GM12878 (cell line): Measurements from ENCODE around the gene COQ3. TPM values are rescaled to one million over a fixed set of nuclear protein-coding genes. Genes with fewer than 3 reads are reported as not detected.
A peak's percentile ranks its signal among the peaks of the same experiment; 100 is the strongest.

Experiments used
- ATAC-seq: fragments of 200-7000 bp; cut with Tn5 transposase; 3 replicates; pipeline ENCODE4 v1.9.1; 2020; ENCODE audit warnings: mild to moderate bottlenecking, moderate library complexity
- BruUV-seq: library from RNA; stranded (reverse); fragments of 400-500 nt; replicated peaks from 2 replicates; lab custom pipeline; 2021; lab: Mats Ljungman, UMichigan
- CTCF ChIA-PET: fragments of 300-600 bp; sonication (Branson Sonifier 250); formaldehyde crosslinking; extraction: SDS; loops from one replicate; lab custom pipeline; 2021; ENCODE audit warnings: inconsistent platforms; lab: Yijun Ruan, JAX
- POLR2A ChIA-PET: fragments of 350-600 bp; formaldehyde crosslinking; extraction: SDS; loops from one replicate; lab custom pipeline; 2021; ENCODE audit warnings: inconsistent platforms; lab: Charles Lee
- RAD21 ChIA-PET: fragments of 300-600 bp; sonication (Branson Sonifier 250); formaldehyde crosslinking; loops from one replicate; lab custom pipeline; 2023; ENCODE audit warnings: antibody characterized with exemption; ENCODE audit not compliant: unreplicated experiment; lab: Charles Lee
- SMC1A ChIA-PET: fragments of 300-600 bp; sonication (Branson Sonifier 250); formaldehyde crosslinking; loops from one replicate; lab custom pipeline; 2023; ENCODE audit not compliant: unreplicated experiment, uncharacterized antibody; lab: Charles Lee
- DNase-seq: peaks from one replicate; pipeline ENCODE4 v3.0.0-alpha.2; 2011; ENCODE audit warnings: low read depth, low spot score
- FAIRE-seq: peaks from 3 replicates; lab custom pipeline; 2011; peaks lifted over from hg19 to GRCh38; lab: Jason Lieb, UNC
- H2AFZ ChIP-seq: 2 replicates; pipeline ENCODE4 v1.6.0; 2011; ENCODE audit warnings: low read depth, low read length, control low read depth; ENCODE audit not compliant: control insufficient read depth
- H3K27ac ChIP-seq: 2 replicates; pipeline ENCODE4 v1.5.1; 2011; ENCODE audit warnings: control low read depth; ENCODE audit not compliant: control insufficient read depth, insufficient read depth
- H3K27me3 ChIP-seq, 2 experiments: replicated peaks in 1 of 2; 2 replicates each; pipeline versions ENCODE4 v1.6.0 to v1.6.1; 2011; ENCODE audit warnings: low read length in 1 of 2; ENCODE audit not compliant: control insufficient read depth in 2 of 2, insufficient read depth in 2 of 2
- H3K36me3 ChIP-seq, 2 experiments: 2 replicates each; pipeline ENCODE4 v1.5.1; 2011; ENCODE audit warnings: low read length in 1 of 2; ENCODE audit not compliant: control insufficient read depth in 2 of 2, insufficient read depth in 2 of 2
- H3K4me1 ChIP-seq: 2 replicates; pipeline ENCODE4 v1.6.1; 2011; ENCODE audit warnings: mild to moderate bottlenecking, low read length, moderate library complexity, mixed read lengths; ENCODE audit not compliant: control insufficient read depth, insufficient read depth
- H3K4me2 ChIP-seq: 2 replicates; pipeline ENCODE4 v1.6.0; 2011; ENCODE audit warnings: control low read depth; ENCODE audit not compliant: control insufficient read depth, insufficient read depth
- H3K4me3 ChIP-seq: fragments of 200-600 bp; sonication (generic); 2 replicates; pipeline ENCODE4 v1.5.1; 2016
- H3K79me2 ChIP-seq: 2 replicates; pipeline ENCODE4 v1.6.0; 2011; ENCODE audit warnings: low read length; ENCODE audit not compliant: control insufficient read depth, insufficient read depth
- H3K9ac ChIP-seq: 2 replicates; pipeline ENCODE4 v1.8.0; 2011; ENCODE audit warnings: low read length, control low read depth, mixed read lengths; ENCODE audit not compliant: control insufficient read depth, insufficient read depth
- H3K9me3 ChIP-seq: replicated peaks from 3 replicates; pipeline ENCODE4 v1.5.1; 2011; ENCODE audit warnings: mild to moderate bottlenecking, low read length; ENCODE audit not compliant: control insufficient read depth, insufficient read depth
- H4K20me1 ChIP-seq: 2 replicates; pipeline ENCODE4 v1.6.0; 2011; ENCODE audit not compliant: control insufficient read depth, insufficient read depth
- KAT2A ChIP-seq: conservative IDR thresholded peaks from 2 replicates; pipeline ENCODE4 v1.6.1; 2011; ENCODE audit warnings: low read depth, low read length; ENCODE audit not compliant: control insufficient read depth
- PAX8 ChIP-seq: fragments of 450-650 bp; IDR thresholded peaks from 2 replicates; pipeline ENCODE4 v1.6.1; 2017; ENCODE audit warnings: mild to moderate bottlenecking, moderate library complexity
- STAT3 ChIP-seq: IDR thresholded peaks from 2 replicates; pipeline ENCODE4 v1.6.1; 2011; ENCODE audit warnings: low read depth, low read length, improper control_type of control experiment
- SUZ12 ChIP-seq: fragments of 200-600 bp; sonication (generic); IDR thresholded peaks from one replicate; pipeline ENCODE4 v1.6.1; 2018; ENCODE audit warnings: antibody characterized with exemption, mild to moderate bottlenecking; ENCODE audit not compliant: unreplicated experiment
- USF1 ChIP-seq: IDR thresholded peaks from 2 replicates; pipeline ENCODE4 v1.6.1; 2011; ENCODE audit warnings: borderline replicate concordance, low read depth, mild to moderate bottlenecking, moderate library complexity, mixed read lengths, low read length; ENCODE audit not compliant: insufficient read depth; ENCODE audit errors: extremely low read length
- ZBTB40 ChIP-seq: fragments of 450-650 bp; IDR thresholded peaks from 2 replicates; pipeline ENCODE4 v1.6.1; 2016; ENCODE audit warnings: mild to moderate bottlenecking, moderate library complexity, borderline replicate concordance
- WGBS: methylation state at CpG from one replicate; pipeline ENCODE4 v1.1.6; 2016; ENCODE audit warnings: low lambda C conversion rate; ENCODE audit not compliant: insufficient replicate concordance, insufficient coverage; ENCODE audit errors: missing lambda C conversion rate; 5-methylcytosine and 5-hydroxymethylcytosine counted together
- in situ Hi-C: fragments of 300-500 bp; cut with MboI; formaldehyde crosslinking; loops from 9 replicates; pipeline ENCODE4 v1.14.3; 2018; ENCODE audit warnings: mixed read lengths
- intact Hi-C: fragments of 100-400 bp; cut with micrococcal nuclease; formaldehyde crosslinking; loops from one replicate; pipeline ENCODE4 v1.14.2; 2022; ENCODE audit not compliant: unreplicated experiment
- polyA plus RNA-seq, 11 experiments: library from polyadenylated mRNA; depleted of rRNA in 4 of 11; unstranded in 6 of 11; stranded (reverse) in 5 of 11; fragments of >200 nt; fragmentation: Nextera tagmentation in 4 of 11; fragmentation: Illumina TruSeq in 1 of 11; extraction: Ambion mirVana in 4 of 11; extraction: Trizol in 1 of 11; gene quantifications; 1 replicate in 1 of 11; 2 replicates in 10 of 11; pipeline versions ENCODE4 v1.2.1 to v1.2.3, GENCODE V29; 2011 to 2016; ENCODE audit warnings: inconsistent platforms in 2 of 11, missing spikeins in 2 of 11, low read depth in 1 of 11
- total RNA-seq, 4 experiments: library from RNA; depleted of rRNA in 3 of 4; stranded (reverse); fragments of >200 nt in 3 of 4; fragmentation: Illumina TruSeq in 1 of 4; extraction: Trizol in 1 of 4; gene quantifications; 2 replicates each; pipeline versions ENCODE4 v1.2.1 to v1.2.3, GENCODE V29; 2013 to 2021
- TF ChIP-seq, protein P1 (sequence below), 3 experiments: IDR thresholded peaks in 2 of 3; conservative IDR thresholded peaks in 1 of 3; 2 replicates each; pipeline ENCODE4 v1.5.1; 2011; ENCODE audit warnings: low read depth in 3 of 3, low read length in 3 of 3, mild to moderate bottlenecking in 3 of 3, control low read depth in 2 of 3, moderate library complexity in 2 of 3, inconsistent platforms in 1 of 3, mixed read lengths in 1 of 3; ENCODE audit not compliant: control insufficient read depth in 2 of 3, insufficient read depth in 1 of 3; ENCODE audit errors: extremely low read depth in 1 of 3
- TF ChIP-seq, protein P2 (sequence below): IDR thresholded peaks from 2 replicates; pipeline ENCODE4 v1.6.1; 2011; ENCODE audit warnings: low read depth, low read length, improper control_type of control experiment, borderline replicate concordance

Gene COQ3
- total and polyA plus RNA-seq, 10 of the 15 experiments (the other 5 are each of a cell fraction or from before 2014, with no cell fraction given) = 9.3 to 50.6 (median 16.0) TPM

DNA sequence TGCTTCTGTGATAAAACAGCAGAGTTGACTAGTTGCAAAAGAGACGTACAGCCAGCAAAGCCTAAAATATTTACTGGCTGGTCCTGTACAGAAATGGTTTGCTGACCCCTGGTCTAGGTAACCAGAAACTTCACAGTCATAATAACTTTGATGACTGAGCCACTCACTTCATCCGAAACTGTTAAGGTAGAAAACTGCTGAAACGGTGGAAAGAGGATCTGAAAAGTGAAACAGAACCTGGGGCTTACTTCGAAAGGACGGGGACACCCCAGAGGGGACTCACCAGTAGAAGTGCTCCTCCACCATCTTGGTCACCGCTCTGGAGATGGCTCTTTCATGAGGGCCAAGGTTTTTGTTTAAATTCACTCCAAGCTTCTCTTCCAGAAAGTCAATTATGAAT lies 60.9 kb downstream of the COQ3 start (continued):
- TF ChIP-seq ZBTB40 = no peak; the same call in 1 of the 2 replicates

GRCh38 chr6:99331531-99331930 lies 62.5 kb downstream of the COQ3 start:
- Histone ChIP-seq H3K4me2 (no peak overlapping the region), H3K4me3 (no peak overlapping the region), H3K27me3 (no peaks in the 10 kb centered on the region), H3K4me1 (peaks cover 16% of the 10 kb centered on the region), H4K20me1 (no peaks in the 10 kb centered on the region), H3K27ac (no peak overlapping the region), H3K9me3 (no peaks in the 10 kb centered on the region), H2AFZ (no peak overlapping the region), H3K36me3 (no peaks in the 10 kb centered on the region), H3K9ac (no peak overlapping the region), H3K79me2 (no peaks in the 10 kb centered on the region)
- no peak for ATAC-seq
- POLR2A ChIA-PET = interaction anchor here (0.8 to 1.8 kb wide), 3 partner anchors 94 to 670 kb away, joined by 3 to 4 read pairs (median 3); partner anchors contain the start of gene PNISR
- RAD21 ChIA-PET = interaction anchor here (0.9 to 3.0 kb wide), 3 partner anchors 62 to 94 kb away, joined by 3 to 36 read pairs (median 7); partner anchors contain the start of genes COQ3 and PNISR
- CTCF ChIA-PET = interaction anchor here (0.9 to 4.3 kb wide), 20 partner anchors 10 to 1296 kb away, joined by 3 to 61 read pairs (median 8); partner anchors contain the start of genes COQ3 and PNISR
- DNase-seq = no peak
- no peak for FAIRE-seq
- TF ChIP-seq PAX8 (no peak), KAT2A (no peak), SUZ12 (no peak), USF1 (peak; percentile 39), STAT3 (no peak)
- TF ChIP-seq, protein P1, sequence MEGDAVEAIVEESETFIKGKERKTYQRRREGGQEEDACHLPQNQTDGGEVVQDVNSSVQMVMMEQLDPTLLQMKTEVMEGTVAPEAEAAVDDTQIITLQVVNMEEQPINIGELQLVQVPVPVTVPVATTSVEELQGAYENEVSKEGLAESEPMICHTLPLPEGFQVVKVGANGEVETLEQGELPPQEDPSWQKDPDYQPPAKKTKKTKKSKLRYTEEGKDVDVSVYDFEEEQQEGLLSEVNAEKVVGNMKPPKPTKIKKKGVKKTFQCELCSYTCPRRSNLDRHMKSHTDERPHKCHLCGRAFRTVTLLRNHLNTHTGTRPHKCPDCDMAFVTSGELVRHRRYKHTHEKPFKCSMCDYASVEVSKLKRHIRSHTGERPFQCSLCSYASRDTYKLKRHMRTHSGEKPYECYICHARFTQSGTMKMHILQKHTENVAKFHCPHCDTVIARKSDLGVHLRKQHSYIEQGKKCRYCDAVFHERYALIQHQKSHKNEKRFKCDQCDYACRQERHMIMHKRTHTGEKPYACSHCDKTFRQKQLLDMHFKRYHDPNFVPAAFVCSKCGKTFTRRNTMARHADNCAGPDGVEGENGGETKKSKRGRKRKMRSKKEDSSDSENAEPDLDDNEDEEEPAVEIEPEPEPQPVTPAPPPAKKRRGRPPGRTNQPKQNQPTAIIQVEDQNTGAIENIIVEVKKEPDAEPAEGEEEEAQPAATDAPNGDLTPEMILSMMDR (IDR thresholded peaks at IDR 0.05 in 2 of 3, conservative IDR thresholded peaks at IDR 0.05 in 1 of 3; ENCODE audit: control insufficient read depth in 2 of 3, extremely low read depth in 1 of 3, insufficient read depth in 1 of 3, low read depth in 3 of 3, low read length in 3 of 3) = no peak
- TF ChIP-seq, protein P2, sequence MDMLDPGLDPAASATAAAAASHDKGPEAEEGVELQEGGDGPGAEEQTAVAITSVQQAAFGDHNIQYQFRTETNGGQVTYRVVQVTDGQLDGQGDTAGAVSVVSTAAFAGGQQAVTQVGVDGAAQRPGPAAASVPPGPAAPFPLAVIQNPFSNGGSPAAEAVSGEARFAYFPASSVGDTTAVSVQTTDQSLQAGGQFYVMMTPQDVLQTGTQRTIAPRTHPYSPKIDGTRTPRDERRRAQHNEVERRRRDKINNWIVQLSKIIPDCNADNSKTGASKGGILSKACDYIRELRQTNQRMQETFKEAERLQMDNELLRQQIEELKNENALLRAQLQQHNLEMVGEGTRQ = no peak
- intact Hi-C loops = loop anchor here (5.0 kb wide), 2 partner anchors 236 to 281 kb away; partner anchors contain the start of gene CCNC
- in situ Hi-C loops = loop anchor here (10.0 kb wide), 1 partner anchor 413 kb away; no protein-coding TSS in a partner anchor
- BruUV-seq = no TSS peak
- SMC1A ChIA-PET = interaction anchor here (0.8 to 3.9 kb wide), 7 partner anchors 14 to 154 kb away, joined by 3 to 46 read pairs (median 3); partner anchors contain the start of genes COQ3 and PNISR
- WGBS = 96% methylated on average over 3 of the region's 3 CpGs
